ENCODE results near the gene CHST13. TPM values are rescaled to one million over a fixed set of nuclear protein-coding genes. Genes with fewer than 3 reads are reported as not detected.
A peak's percentile ranks its signal among the peaks of the same experiment; 100 is the strongest.

The CHST13 gene
- total RNA-seq, 1 experiment from 2014 or later: not detected

DNA sequence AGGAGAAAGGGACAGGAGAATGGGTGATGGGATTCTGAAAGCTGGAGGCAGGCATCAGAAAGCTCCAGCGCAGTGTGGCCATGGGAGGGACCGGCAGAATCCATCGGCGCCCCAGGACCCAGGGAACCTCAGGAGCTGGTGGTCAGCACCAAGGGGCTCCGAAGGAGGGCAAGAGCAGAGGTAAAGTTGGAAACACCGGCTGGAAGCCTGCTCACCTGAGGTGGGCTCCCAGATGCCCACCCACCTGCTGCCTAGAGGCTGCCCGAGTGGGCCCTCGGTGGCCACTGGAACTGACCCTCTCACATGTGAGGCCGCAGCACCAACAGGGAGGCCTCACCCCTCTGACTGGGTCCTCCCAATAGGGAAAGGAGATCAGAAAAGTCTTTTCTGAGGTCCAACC, 38.0 kb upstream of the CHST13 start:
- H3K9me3 ChIP-seq (ENCODE audit: low read depth, low read length, poor library complexity, severe bottlenecking): no peaks in the 10 kb centered on the region
- H3K27ac ChIP-seq (ENCODE audit: low read depth, low read length, poor library complexity, severe bottlenecking): no peak overlapping the region
- intact Hi-C loops (cut with micrococcal nuclease; ENCODE audit: unreplicated experiment): no loop called here
- DNase-seq (ENCODE audit: low spot score): no peak
- BruUV-seq (replicated peaks): no TSS peak
- H3K4me1 ChIP-seq (ENCODE audit: insufficient read depth, low read length, poor library complexity, severe bottlenecking): peaks cover 6% of the 10 kb centered on the region
- no peaks in the 10 kb centered on the region for H3K27me3 ChIP-seq (replicated peaks; ENCODE audit: insufficient read depth, low read depth, low read length, poor library complexity)
- ChIA-PET POLR2A (ENCODE audit: low non-redundant PET) (no interaction called here), CTCF (no interaction called here)
- TF ChIP-seq EZH2 (IDR thresholded peaks at IDR 0.05; ENCODE audit: borderline replicate concordance, low read depth, low read length, poor library complexity, severe bottlenecking): no peak
- TF ChIP-seq, protein P1, sequence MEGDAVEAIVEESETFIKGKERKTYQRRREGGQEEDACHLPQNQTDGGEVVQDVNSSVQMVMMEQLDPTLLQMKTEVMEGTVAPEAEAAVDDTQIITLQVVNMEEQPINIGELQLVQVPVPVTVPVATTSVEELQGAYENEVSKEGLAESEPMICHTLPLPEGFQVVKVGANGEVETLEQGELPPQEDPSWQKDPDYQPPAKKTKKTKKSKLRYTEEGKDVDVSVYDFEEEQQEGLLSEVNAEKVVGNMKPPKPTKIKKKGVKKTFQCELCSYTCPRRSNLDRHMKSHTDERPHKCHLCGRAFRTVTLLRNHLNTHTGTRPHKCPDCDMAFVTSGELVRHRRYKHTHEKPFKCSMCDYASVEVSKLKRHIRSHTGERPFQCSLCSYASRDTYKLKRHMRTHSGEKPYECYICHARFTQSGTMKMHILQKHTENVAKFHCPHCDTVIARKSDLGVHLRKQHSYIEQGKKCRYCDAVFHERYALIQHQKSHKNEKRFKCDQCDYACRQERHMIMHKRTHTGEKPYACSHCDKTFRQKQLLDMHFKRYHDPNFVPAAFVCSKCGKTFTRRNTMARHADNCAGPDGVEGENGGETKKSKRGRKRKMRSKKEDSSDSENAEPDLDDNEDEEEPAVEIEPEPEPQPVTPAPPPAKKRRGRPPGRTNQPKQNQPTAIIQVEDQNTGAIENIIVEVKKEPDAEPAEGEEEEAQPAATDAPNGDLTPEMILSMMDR (conservative IDR thresholded peaks at IDR 0.05; ENCODE audit: low read depth, low read length): no peak
- H3K4me3 ChIP-seq (ENCODE audit: low read depth, low read length, poor library complexity, severe bottlenecking): no peak overlapping the region
- H3K36me3 ChIP-seq (ENCODE audit: insufficient read depth, low read length, poor library complexity, severe bottlenecking): no peaks in the 10 kb centered on the region

GRCh38 chr3:126486360-126486847, 37.6 kb upstream of the CHST13 start:
- Histone ChIP-seq H3K36me3 (ENCODE audit: insufficient read depth, low read length, poor library complexity, severe bottlenecking) (no peaks in the 10 kb centered on the region), H3K4me1 (ENCODE audit: insufficient read depth, low read length, poor library complexity, severe bottlenecking) (peaks cover 6% of the 10 kb centered on the region), H3K4me3 (ENCODE audit: low read depth, low read length, poor library complexity, severe bottlenecking) (no peak overlapping the region), H3K9me3 (ENCODE audit: low read depth, low read length, poor library complexity, severe bottlenecking) (no peaks in the 10 kb centered on the region), H3K27ac (ENCODE audit: low read depth, low read length, poor library complexity, severe bottlenecking) (no peak overlapping the region), H3K27me3 (replicated peaks; ENCODE audit: insufficient read depth, low read depth, low read length, poor library complexity) (no peaks in the 10 kb centered on the region)
- DNase-seq (ENCODE audit: low spot score): no peak
- CTCF ChIA-PET: no interaction called here
- TF ChIP-seq EZH2 (IDR thresholded peaks at IDR 0.05; ENCODE audit: borderline replicate concordance, low read depth, low read length, poor library complexity, severe bottlenecking): no peak
- TF ChIP-seq, protein P1 (conservative IDR thresholded peaks at IDR 0.05; ENCODE audit: low read depth, low read length): no peak
- BruUV-seq (replicated peaks): no TSS peak
- intact Hi-C loops (cut with micrococcal nuclease; ENCODE audit: unreplicated experiment): no loop called here
- POLR2A ChIA-PET (ENCODE audit: low non-redundant PET): no interaction called here

DNA sequence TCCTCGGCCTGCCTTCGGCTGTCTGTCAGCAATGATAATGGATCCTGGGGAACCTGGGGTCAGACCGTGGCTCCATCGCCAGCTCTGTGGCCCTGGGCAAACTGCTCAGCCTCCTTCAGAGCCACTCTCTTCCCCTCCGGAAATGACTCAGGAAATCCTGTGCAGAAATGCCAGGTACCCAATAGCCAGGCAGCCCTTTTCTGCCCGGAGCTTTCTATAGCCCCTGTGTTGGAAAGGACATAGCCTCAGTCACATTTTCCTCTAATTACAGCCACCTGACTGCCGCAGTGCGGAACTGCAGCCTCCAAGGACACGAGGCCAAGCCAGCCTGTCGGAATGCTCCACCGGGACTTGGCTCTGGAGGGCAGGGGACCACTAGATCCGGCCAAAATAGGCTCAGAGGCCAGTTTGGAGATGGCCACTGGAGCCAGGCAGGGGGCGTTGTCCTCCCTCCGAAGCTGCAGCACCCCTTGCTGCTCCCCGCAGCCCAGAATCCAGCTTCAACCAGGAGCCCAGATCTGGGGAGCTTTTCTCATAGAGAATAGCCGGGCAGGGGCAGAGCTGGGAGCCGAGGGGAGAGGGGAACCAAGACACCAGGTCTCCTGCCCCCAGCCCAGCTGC, 36.7 kb upstream of the CHST13 start:
- H3K4me3 ChIP-seq (ENCODE audit: low read depth, low read length, poor library complexity, severe bottlenecking): no peak overlapping the region
- H3K9me3 ChIP-seq (ENCODE audit: low read depth, low read length, poor library complexity, severe bottlenecking): no peaks in the 10 kb centered on the region
- no peaks in the 10 kb centered on the region for H3K36me3 ChIP-seq (ENCODE audit: insufficient read depth, low read length, poor library complexity, severe bottlenecking)
- ChIA-PET POLR2A (ENCODE audit: low non-redundant PET) (no interaction called here), CTCF (no interaction called here)
- intact Hi-C loops (cut with micrococcal nuclease; ENCODE audit: unreplicated experiment): no loop called here
- TF ChIP-seq, protein P1 (conservative IDR thresholded peaks at IDR 0.05; ENCODE audit: low read depth, low read length): 0 out of 2 replicates have a peak, but pooled peaks have one; percentile 25
- no peak for TF ChIP-seq EZH2 (IDR thresholded peaks at IDR 0.05; ENCODE audit: borderline replicate concordance, low read depth, low read length, poor library complexity, severe bottlenecking)
- H3K27me3 ChIP-seq (replicated peaks; ENCODE audit: insufficient read depth, low read depth, low read length, poor library complexity): no peaks in the 10 kb centered on the region
- H3K27ac ChIP-seq (ENCODE audit: low read depth, low read length, poor library complexity, severe bottlenecking): no peak overlapping the region
- DNase-seq (ENCODE audit: low spot score): peak; percentile 32
- peaks cover 6% of the 10 kb centered on the region for H3K4me1 ChIP-seq (ENCODE audit: insufficient read depth, low read length, poor library complexity, severe bottlenecking)
- no TSS peak for BruUV-seq (replicated peaks)

Data from A673 (cell line).